Measurements from ENCODE around the gene OXT. TPM values are rescaled to one million over a fixed set of nuclear protein-coding genes. Genes with fewer than 3 reads are reported as not detected.
A peak's percentile ranks its signal among the peaks of the same experiment; 100 is the strongest.

Gene OXT
- total and polyA plus RNA-seq, 3 experiments from 2014 or later, result 0.79 to 1.4 TPM; not detected in 1

GRCh38 chr20:3038454-3038853 lies 33.0 kb upstream of the OXT start:
- peaks cover 0 to 3% of the 10 kb centered on the region in 2 donors for H3K27me3 Mint-ChIP-seq
- Histone ChIP-seq H3K36me3 (ENCODE audit: insufficient read depth, low read length) (peaks cover 52% of the 10 kb centered on the region), H3K9me3 (ENCODE audit: low read length) (no peaks in the 10 kb centered on the region), H3K4me1 (ENCODE audit: insufficient read depth, low read length) (no peaks in the 10 kb centered on the region), H3K27me3 (ENCODE audit: insufficient read depth, low read length, poor library complexity, severe bottlenecking) (no peaks in the 10 kb centered on the region), H3K27ac (ENCODE audit: low read depth, low read length) (no peak overlapping the region), H3K4me3 (ENCODE audit: low read length) (no peak overlapping the region)
- H3K36me3 Mint-ChIP-seq, result peaks cover 0 to 68% (median 20%) of the 10 kb centered on the region in 3 donors
- no peak overlapping the region for H3K4me3 Mint-ChIP-seq
- POLR2A ChIA-PET, result interaction anchor here (0.6 kb wide), 1 partner anchor 13 kb away, joined by 3 read pairs; no protein-coding TSS in a partner anchor
- H3K9me3 Mint-ChIP-seq, result no peaks in the 10 kb centered on the region
- CTCF ChIA-PET, result no interaction called here
- peak overlapping the region in 3 of 8 donors; percentile 12 to 76 (median 34) for H3K27ac Mint-ChIP-seq
- H3K4me1 Mint-ChIP-seq, result peaks cover 4 to 11% (median 4%) of the 10 kb centered on the region in 3 donors
- no peak for DNase-seq

GRCh38 chr20:3039426-3039825 lies 32.0 kb upstream of the OXT start:
- Mint-ChIP-seq H3K4me1 (peaks cover 4 to 11% (median 4%) of the 10 kb centered on the region in 3 donors), H3K36me3 (peaks cover 0 to 62% (median 20%) of the 10 kb centered on the region in 3 donors), H3K4me3 (peak overlapping the region in 1 of 7 donors; percentile 71), H3K27me3 (peaks cover 0 to 5% of the 10 kb centered on the region in 2 donors), H3K27ac (peak overlapping the region in 3 of 8 donors; percentile 17 to 74 (median 40)), H3K9me3 (no peaks in the 10 kb centered on the region)
- H3K36me3 ChIP-seq (ENCODE audit: insufficient read depth, low read length), result peaks cover 52% of the 10 kb centered on the region
- no peaks in the 10 kb centered on the region for H3K9me3 ChIP-seq (ENCODE audit: low read length)
- H3K4me1 ChIP-seq (ENCODE audit: insufficient read depth, low read length), result no peaks in the 10 kb centered on the region
- H3K27me3 ChIP-seq (ENCODE audit: insufficient read depth, low read length, poor library complexity, severe bottlenecking), result no peaks in the 10 kb centered on the region
- CTCF ChIA-PET, result no interaction called here
- POLR2A ChIA-PET, result no interaction called here
- no peak for DNase-seq
- H3K27ac ChIP-seq (ENCODE audit: low read depth, low read length), result no peak overlapping the region
- H3K4me3 ChIP-seq (ENCODE audit: low read length), result no peak overlapping the region

GRCh38 chr20:3040086-3040485 lies 31.3 kb upstream of the OXT start:
- H3K4me3 Mint-ChIP-seq, result no peak overlapping the region
- peaks cover 47% of the 10 kb centered on the region for H3K36me3 ChIP-seq (ENCODE audit: insufficient read depth, low read length)
- H3K4me3 ChIP-seq (ENCODE audit: low read length), result no peak overlapping the region
- H3K27ac ChIP-seq (ENCODE audit: low read depth, low read length), result no peak overlapping the region
- peak overlapping the region in 4 of 8 donors; percentile 2 to 71 (median 4) for H3K27ac Mint-ChIP-seq
- H3K4me1 Mint-ChIP-seq, result peaks cover 7 to 13% (median 10%) of the 10 kb centered on the region in 3 donors
- CTCF ChIA-PET, result no interaction called here
- peaks cover 0 to 5% of the 10 kb centered on the region in 2 donors for H3K27me3 Mint-ChIP-seq
- H3K4me1 ChIP-seq (ENCODE audit: insufficient read depth, low read length), result peaks cover 2% of the 10 kb centered on the region
- no peak for DNase-seq
- no peaks in the 10 kb centered on the region for H3K9me3 Mint-ChIP-seq
- POLR2A ChIA-PET, result no interaction called here
- no peaks in the 10 kb centered on the region for H3K27me3 ChIP-seq (ENCODE audit: insufficient read depth, low read length, poor library complexity, severe bottlenecking)
- peaks cover 0 to 55% (median 20%) of the 10 kb centered on the region in 3 donors for H3K36me3 Mint-ChIP-seq
- H3K9me3 ChIP-seq (ENCODE audit: low read length), result no peaks in the 10 kb centered on the region

- POLR2A ChIA-PET, result interaction anchor here (1.3 kb wide), 1 partner anchor 12 kb away, joined by 3 read pairs; no protein-coding TSS in a partner anchor
- no peaks in the 10 kb centered on the region for H3K9me3 Mint-ChIP-seq
- peak overlapping the region in 5 of 8 donors; percentile 11 to 82 (median 36) for H3K27ac Mint-ChIP-seq
- H3K36me3 ChIP-seq (ENCODE audit: insufficient read depth, low read length), result peaks cover 29% of the 10 kb centered on the region
- no peaks in the 10 kb centered on the region for H3K9me3 ChIP-seq (ENCODE audit: low read length)
- CTCF ChIA-PET, result interaction anchor here (1.0 kb wide), 1 partner anchor 12 kb away, joined by 3 read pairs; no protein-coding TSS in a partner anchor
- H3K27ac ChIP-seq (ENCODE audit: low read depth, low read length), result no peak overlapping the region
- H3K27me3 Mint-ChIP-seq, result peaks cover 0 to 3% of the 10 kb centered on the region in 2 donors
- peaks cover 8% of the 10 kb centered on the region for H3K4me1 ChIP-seq (ENCODE audit: insufficient read depth, low read length)
- peaks cover 14 to 21% (median 18%) of the 10 kb centered on the region in 3 donors for H3K4me1 Mint-ChIP-seq
- no peak for DNase-seq
- H3K27me3 ChIP-seq (ENCODE audit: insufficient read depth, low read length, poor library complexity, severe bottlenecking), result no peaks in the 10 kb centered on the region
- no peak overlapping the region for H3K4me3 ChIP-seq (ENCODE audit: low read length)
- H3K4me3 Mint-ChIP-seq, result no peak overlapping the region
- peaks cover 0 to 44% (median 14%) of the 10 kb centered on the region in 3 donors for H3K36me3 Mint-ChIP-seq
These were observed 29.5 kb upstream of the OXT start for GRCh38 chr20:3041854-3042409.

GRCh38 chr20:3042625-3043024 lies 28.8 kb upstream of the OXT start:
- POLR2A ChIA-PET, result no interaction called here
- peaks cover 0 to 42% (median 14%) of the 10 kb centered on the region in 3 donors for H3K36me3 Mint-ChIP-seq

GRCh38 chr20:3043322-3043721 lies 28.1 kb upstream of the OXT start, which contains the start of gene GNRH2:
TSS of gene GNRH2 (plus strand) at chr20:3043622. CDS start at chr20:3044415, 793 bp downstream.
- ChIA-PET POLR2A (interaction anchor here (0.6 to 0.7 kb wide), 2 partner anchors 10 to 395 kb away, joined by 3 to 5 read pairs; no protein-coding TSS in a partner anchor), CTCF (interaction anchor here (0.9 kb wide), 1 partner anchor 10 kb away, joined by 4 read pairs; no protein-coding TSS in a partner anchor)
- Mint-ChIP-seq H3K27ac (peak within 1 kb of the TSS in 5 of 8 donors; percentile 14 to 52 (median 52)), H3K36me3 (peaks cover 0 to 43% (median 14%) of the 10 kb centered on the region in 3 donors), H3K9me3 (no peaks in the 10 kb centered on the region), H3K27me3 (peaks cover 0 to 3% of the 10 kb centered on the region in 2 donors), H3K4me3 (peak within 1 kb of the TSS in 2 of 7 donors; percentile 88 to 92), H3K4me1 (peaks cover 16 to 28% (median 24%) of the 10 kb centered on the region in 3 donors)
- Histone ChIP-seq H3K4me1 (ENCODE audit: insufficient read depth, low read length) (peaks cover 15% of the 10 kb centered on the region), H3K36me3 (ENCODE audit: insufficient read depth, low read length) (peaks cover 16% of the 10 kb centered on the region), H3K9me3 (ENCODE audit: low read length) (no peaks in the 10 kb centered on the region), H3K27me3 (ENCODE audit: insufficient read depth, low read length, poor library complexity, severe bottlenecking) (no peaks in the 10 kb centered on the region), H3K4me3 (ENCODE audit: low read length) (no peak within 1 kb of the TSS), H3K27ac (ENCODE audit: low read depth, low read length) (no peak within 1 kb of the TSS)
- no peak for DNase-seq

More at GRCh38 chr20:3042625-3043024, 28.8 kb upstream of the OXT start:
- peaks cover 16 to 25% (median 24%) of the 10 kb centered on the region in 3 donors for H3K4me1 Mint-ChIP-seq
- Histone ChIP-seq H3K27ac (ENCODE audit: low read depth, low read length) (no peak overlapping the region), H3K27me3 (ENCODE audit: insufficient read depth, low read length, poor library complexity, severe bottlenecking) (no peaks in the 10 kb centered on the region), H3K4me3 (ENCODE audit: low read length) (no peak overlapping the region), H3K9me3 (ENCODE audit: low read length) (no peaks in the 10 kb centered on the region), H3K36me3 (ENCODE audit: insufficient read depth, low read length) (peaks cover 22% of the 10 kb centered on the region), H3K4me1 (ENCODE audit: insufficient read depth, low read length) (peaks cover 12% of the 10 kb centered on the region)
- H3K9me3 Mint-ChIP-seq, result no peaks in the 10 kb centered on the region
- H3K27ac Mint-ChIP-seq, result peak overlapping the region in 1 of 8 donors; percentile 52
- no peak overlapping the region for H3K4me3 Mint-ChIP-seq
- H3K27me3 Mint-ChIP-seq, result peaks cover 0 to 3% of the 10 kb centered on the region in 2 donors
- DNase-seq, result no peak
- CTCF ChIA-PET, result interaction anchor here (0.9 to 1.0 kb wide), 2 partner anchors 11 kb away, joined by 3 to 4 read pairs; no protein-coding TSS in a partner anchor

DNA sequence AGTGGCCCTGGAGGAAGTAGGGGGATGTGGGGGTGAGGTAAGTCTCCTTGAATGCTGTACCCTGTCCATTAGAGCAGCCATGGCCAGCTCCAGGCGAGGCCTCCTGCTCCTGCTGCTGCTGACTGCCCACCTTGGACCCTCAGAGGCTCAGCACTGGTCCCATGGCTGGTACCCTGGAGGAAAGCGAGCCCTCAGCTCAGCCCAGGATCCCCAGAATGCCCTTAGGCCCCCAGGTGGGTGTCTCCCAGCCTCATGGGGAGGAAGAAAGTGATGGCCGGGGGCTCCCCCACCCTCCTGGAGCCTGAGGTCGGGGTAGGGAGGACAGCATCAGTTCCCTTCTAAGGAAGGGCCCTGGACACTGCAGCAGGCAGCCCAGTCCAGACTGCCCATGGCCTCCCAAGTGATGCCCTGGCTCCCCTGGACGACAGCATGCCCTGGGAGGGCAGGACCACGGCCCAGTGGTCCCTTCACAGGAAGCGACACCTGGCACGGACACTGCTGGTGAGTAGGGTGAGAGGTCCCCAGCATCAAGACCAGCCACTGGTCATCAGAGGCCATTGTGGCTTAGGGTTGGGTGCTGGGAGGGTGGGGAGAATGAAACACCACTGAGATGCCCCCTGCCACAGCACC lies 27.0 kb upstream of the OXT start:
- H3K27ac Mint-ChIP-seq, result peak overlapping the region in 4 of 8 donors; percentile 27 to 66 (median 49)
- H3K4me1 Mint-ChIP-seq, result peaks cover 16 to 28% (median 24%) of the 10 kb centered on the region in 3 donors
- Histone ChIP-seq H3K36me3 (ENCODE audit: insufficient read depth, low read length) (peaks cover 12% of the 10 kb centered on the region), H3K9me3 (ENCODE audit: low read length) (no peaks in the 10 kb centered on the region), H3K4me3 (ENCODE audit: low read length) (no peak overlapping the region), H3K27me3 (ENCODE audit: insufficient read depth, low read length, poor library complexity, severe bottlenecking) (no peaks in the 10 kb centered on the region), H3K4me1 (ENCODE audit: insufficient read depth, low read length) (peaks cover 15% of the 10 kb centered on the region), H3K27ac (ENCODE audit: low read depth, low read length) (no peak overlapping the region)
- H3K9me3 Mint-ChIP-seq, result no peaks in the 10 kb centered on the region
- POLR2A ChIA-PET, result no interaction called here
- peaks cover 0 to 39% (median 7%) of the 10 kb centered on the region in 3 donors for H3K36me3 Mint-ChIP-seq
- peaks cover 0 to 3% of the 10 kb centered on the region in 2 donors for H3K27me3 Mint-ChIP-seq
- DNase-seq, result no peak
- CTCF ChIA-PET, result interaction anchor here (1.3 kb wide), 1 partner anchor 10 kb away, joined by 9 read pairs; no protein-coding TSS in a partner anchor
- H3K4me3 Mint-ChIP-seq, result peak overlapping the region in 6 of 7 donors; percentile 88 to 92 (median 92)

All from CD8-positive, alpha-beta memory T cell (primary cell).